Fibroblast of skin of left biceps (primary cell): ENCODE results near the gene FNBP1.

Experiments
- DNase-seq, 2 experiments: peaks; one replicate each; pipeline ENCODE4 v3.0.0-alpha.2; 2013; ENCODE audit warnings: low read depth in 2 of 2

The FNBP1 gene

DNA sequence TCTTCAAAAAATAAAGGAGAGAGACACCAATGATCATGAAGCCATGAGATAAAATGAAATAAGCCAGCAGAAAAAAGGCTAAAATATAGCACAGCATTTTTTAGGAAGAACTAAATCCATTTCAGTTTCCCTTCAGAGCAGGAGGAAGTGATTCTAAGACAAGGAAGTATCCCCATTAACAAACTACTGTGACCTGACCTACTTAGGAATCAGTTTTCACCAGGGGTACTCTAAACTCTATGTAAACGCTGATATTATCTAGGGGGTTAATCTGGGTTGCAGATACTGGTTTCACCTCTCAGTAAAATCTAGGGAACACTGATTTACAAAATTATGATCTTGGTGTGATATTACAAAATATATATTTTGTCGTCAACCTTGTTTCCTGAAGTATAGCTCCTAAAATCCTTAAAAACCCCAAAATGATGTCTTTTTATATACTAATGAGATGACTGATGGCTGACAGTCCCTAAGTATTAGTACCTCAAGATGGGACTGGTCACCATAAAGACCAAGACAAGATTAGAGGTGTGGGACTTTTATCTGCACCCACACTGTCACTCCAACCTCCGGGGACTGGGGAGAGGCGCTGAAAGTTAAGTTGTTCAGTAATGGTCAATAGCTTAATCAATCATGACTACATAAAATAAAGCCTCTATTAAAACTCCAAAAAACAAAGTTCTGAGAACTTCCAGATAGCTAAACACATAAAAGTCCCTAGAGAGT is 2.9 kb upstream of the FNBP1 start:
- DNase-seq: no peak

DNA sequence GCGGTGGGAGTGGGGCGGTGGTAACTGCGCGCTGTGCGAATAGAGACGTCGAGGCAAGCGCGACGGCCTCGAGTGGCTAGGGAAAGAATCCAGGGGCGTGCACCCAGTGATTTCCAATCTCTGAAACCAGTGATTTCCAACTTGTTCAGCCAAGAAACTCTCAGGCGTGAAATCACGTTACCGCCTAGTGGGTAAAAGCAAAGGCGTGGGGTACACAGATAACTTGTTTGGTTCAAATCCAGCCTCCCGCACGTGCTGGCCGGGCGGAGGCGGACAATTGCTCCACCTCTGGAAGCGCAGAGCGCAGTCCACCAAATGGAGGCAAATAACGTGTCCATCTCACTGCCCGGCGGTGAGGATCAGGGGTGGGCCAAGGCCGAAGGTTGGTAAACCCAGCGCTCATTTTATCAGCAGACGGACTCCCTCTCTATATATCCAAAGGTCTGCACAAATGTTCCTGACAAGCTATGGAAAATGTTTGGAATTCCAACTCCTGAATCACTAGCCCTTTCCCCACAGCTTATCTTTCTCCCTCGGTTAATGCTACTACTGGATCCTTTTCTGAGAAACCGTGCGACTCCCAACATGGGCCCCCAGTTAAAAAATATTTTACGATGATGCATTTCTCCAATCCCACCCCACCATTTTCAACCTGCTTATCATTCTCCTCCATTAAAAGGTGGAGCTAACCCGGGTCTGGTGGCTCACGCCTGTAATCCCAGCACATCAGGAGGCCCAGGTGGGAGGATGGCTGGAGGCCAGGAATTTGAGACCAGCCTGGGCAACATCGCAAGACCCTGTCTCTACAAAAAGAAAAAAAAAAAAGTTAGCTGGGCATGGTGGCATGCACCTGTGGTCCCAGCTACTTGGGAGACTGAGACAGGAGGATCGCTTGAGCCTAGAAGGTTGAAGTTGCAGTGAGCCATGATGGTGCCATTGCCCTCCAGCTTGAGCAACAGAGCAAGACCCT is 950 bp upstream of the FNBP1 start:
- DNase-seq: no peak

DNA sequence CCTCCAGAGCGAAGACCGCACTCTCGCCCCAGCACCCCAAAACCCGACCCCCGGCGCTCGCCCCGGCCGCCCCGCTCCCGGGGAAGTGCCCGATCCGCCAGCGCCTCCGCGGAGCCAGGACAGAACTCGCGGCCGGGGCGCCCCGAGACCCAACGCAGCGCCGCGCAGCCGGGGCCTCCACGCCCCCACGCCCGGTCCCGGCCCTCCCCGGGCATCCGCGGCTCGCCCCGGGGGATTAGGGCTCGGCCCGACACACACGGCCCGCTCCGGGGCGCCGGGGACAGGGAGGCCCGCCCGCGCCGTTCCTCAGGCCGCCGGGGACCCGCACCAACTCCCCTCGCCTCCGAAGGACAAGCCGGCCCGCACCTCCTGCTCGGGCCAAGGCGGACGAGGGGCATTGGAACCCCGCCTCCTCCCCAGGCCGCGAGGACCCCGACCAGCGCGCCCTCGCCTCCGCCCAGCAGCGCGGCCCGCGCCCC is 544 bp downstream of the FNBP1 start:
- no peak for DNase-seq

DNA sequence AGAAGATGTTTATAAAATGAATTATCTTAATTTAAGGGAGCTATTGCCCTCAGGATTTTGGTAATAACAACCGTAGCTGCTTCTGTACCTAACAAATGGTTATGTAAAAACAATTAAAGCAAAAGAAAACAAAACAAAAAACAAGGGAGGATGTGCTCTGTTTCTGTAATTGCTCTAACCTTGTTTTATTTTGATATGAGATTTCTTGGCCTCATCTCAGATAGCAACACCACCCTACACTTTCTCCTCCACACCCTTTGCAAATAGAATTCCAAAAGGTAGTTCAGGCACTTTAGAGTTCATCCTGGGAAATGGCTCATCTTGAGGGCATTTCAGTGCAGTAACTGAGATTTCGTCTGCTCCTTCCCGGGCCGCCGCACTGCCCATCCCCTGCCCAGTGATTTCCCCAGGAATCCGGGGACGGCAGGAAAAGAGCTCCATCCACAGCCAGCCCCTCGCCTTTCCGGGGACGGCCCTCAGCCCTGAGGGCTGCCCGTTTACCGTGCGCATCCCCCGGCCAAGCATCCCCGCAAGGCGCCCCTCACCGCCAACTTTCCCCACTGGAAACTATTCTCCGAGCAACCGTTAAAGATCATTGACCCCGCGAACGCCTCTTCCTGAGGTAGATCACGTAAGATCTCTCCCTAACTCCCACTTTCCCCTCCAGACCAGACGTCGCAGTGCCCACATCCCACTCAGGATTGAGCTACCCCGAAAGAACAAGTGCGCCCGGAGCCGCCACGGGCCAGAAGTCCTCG is 1.2 kb downstream of the FNBP1 start:
- DNase-seq: no peak

DNA sequence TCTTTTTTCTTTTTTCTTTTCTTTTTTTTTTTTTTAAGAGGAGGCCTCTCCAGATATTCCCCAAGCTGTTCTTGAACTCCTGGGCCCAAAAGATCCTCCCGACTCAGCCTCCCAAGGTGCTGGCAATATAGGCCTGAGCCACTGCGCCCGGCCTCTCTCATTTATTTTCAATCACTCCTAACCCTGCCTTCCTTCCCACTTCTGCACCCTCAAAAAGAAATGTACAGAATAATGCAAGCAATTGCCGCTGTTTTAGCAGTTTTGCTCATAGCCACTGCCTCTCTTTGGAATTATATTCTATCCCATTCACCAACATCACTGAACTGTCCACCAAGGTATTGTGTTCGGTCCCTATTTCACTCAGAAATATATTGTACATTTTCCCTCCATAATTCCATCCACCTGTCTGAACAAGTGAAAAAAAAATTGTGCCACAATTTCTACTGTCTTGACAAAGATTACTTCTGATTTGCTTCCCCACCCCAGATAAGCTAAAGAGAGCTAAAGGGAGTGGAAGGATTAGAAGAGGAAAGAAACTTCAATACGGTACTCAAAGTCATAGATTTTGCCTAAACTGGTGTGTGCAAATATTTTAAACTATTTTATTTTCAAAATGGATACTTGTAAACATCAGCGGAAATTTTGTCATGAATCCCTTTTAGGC is 1.9 kb downstream of the FNBP1 start:
- no peak for DNase-seq

DNA sequence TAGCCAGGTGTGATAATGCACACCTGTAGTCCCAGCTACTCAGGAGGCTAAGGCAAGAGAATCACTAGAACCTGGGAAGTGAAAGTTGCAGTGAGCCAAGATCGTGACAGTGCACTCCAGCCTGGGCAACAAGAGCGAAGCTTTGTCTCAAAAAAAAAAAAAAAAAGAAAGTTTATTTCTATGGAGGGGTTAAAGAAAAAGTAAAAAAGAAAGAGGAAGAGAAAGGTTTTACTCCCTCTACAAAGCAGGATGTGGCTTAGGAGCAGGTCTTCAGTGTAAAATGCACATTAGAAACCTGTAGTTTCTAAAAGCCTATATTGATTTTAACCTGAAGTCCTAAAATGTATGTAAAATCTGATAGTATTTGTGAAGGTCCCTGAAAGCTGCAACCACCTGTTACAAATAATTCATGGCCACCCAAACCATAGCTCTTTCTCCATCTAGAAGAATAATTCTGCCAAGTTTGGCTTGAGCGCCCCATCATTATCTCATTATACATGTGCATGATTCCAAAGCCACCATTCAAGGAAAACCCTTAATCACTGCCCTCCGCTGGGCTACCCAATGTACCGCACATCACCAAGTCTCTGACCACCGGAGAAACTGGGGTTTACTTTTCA is 3.4 kb downstream of the FNBP1 start:
- no peak for DNase-seq

DNA sequence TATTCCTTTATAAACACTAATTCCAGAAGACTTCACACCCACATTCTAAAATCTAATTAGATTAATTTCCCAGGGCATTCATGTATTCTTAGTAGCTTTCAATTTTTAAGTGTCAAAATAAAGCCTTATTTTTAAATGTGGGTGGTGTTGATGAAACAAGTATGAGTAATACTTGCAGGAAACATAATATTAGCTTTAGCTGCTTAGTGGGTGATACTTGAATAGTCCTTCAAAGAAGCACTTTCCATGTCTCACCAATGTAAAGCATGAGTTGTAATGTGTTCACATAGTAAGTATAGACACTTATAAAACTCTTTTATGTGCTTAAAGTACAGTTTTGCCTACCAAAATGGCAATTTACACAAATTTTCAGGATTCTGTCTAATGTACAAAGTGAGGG is 6.9 kb downstream of the FNBP1 start:
- no peak for DNase-seq

DNA sequence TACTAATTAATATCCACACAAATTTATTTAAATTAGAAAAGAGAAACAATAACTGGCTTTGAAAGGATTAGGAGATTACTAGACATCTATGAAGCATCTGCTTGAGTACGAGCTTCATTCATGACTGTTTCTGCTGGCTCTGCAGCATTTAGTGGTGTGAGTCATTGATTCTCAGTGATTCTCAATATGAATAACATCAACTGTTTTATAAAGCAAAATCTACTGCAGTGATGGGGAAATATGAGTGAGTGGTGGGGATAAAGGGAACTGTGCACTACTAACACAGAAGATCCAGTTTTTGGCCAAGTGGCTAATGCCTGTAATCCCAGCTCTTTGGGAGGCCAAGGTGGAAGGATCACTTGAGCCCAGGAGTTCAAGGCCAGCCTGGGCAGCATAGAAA is 8.4 kb downstream of the FNBP1 start:
- DNase-seq: peak in 1 of 2 experiments; percentile 47

DNA sequence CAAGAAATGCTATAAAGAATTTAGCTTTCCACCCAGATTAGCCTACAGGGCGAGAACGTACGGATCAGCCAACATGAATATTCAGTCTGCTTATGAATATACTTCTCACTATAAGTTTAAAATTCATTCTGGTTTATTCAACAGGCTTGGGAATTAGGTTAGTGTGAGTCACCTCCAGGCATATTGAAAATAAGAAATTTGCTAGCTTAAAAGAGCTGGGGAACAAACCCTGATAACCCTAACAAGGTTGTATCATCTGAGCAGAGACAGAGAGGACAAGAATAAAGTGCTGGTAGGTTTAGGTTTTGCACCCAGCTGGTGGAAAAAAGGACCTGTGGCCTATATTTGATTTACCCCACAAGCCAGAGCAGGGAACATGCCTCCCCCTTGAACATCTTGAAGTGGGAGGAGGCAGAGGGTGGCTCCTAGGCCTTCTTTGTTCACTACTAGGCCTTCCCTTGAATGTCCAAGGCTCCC is 12.3 kb downstream of the FNBP1 start:
- DNase-seq: no peak

DNA sequence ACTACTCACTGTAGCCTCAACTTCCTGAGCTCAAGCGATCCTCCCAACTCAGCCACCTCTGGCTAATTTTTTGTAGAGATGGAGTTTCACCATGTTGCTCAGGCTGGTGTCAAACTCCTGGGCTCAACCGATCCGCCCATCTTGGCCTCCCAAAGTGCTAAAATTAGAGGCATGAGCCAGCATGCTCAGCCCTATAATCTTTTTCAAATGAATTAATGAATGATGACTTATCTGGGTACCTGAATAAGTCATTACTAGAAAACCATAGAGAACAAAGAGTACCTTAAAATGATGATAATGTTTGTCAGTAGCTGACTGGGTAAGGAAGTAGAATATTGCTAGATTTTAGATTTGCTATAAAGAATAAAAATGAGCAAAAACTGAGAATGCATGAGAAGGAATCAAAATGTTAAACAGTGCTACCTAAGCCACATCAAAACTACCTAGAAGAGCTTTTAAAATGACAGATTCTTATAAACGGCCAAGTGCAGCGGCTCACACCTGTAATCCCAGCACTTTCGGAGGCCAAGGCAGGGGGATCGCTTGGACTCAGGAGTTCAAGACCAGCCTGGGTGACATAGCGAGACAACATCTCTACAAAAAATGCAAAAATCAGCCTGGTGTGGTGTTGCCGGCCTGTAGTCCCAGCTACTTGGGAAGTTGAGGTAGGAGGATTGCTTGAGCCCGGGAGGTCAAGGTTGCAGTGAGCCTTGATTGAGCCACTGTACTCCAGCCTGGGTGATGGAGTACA is 13.6 kb downstream of the FNBP1 start:
- no peak for DNase-seq

DNA sequence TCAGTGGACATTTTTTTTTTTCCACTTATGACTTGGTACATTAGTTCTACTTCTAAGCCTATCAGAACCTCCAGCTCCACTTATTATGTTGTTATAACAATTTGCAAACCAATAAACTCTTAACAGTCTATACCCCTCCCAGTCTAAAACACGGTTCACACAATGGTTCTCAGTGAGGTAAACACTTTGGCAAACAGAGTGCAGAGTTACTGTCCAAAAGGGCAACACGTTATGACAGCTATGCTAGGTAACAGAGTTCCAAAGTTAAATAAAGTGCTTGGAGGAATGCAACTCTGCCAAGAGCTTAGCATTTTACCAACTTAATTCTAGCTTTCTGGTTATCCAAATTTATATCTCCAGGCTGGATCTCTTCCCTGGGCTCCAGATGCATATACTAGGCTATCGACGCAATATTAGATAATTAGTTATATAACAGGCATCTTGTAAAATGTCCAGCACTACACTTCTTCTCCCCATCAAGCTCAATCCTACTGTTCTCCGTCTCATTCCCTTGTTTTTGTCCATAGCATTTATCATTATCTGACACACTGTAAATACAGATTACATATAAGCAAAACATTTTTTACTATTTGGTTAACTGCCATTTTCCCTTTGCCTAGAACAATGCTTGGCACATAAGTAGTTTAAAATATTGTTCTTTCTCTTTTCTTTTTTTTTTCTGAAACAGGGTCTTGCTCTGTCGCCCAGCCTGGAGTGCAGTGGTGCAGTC is 14.3 kb downstream of the FNBP1 start:
- DNase-seq: no peak

DNA sequence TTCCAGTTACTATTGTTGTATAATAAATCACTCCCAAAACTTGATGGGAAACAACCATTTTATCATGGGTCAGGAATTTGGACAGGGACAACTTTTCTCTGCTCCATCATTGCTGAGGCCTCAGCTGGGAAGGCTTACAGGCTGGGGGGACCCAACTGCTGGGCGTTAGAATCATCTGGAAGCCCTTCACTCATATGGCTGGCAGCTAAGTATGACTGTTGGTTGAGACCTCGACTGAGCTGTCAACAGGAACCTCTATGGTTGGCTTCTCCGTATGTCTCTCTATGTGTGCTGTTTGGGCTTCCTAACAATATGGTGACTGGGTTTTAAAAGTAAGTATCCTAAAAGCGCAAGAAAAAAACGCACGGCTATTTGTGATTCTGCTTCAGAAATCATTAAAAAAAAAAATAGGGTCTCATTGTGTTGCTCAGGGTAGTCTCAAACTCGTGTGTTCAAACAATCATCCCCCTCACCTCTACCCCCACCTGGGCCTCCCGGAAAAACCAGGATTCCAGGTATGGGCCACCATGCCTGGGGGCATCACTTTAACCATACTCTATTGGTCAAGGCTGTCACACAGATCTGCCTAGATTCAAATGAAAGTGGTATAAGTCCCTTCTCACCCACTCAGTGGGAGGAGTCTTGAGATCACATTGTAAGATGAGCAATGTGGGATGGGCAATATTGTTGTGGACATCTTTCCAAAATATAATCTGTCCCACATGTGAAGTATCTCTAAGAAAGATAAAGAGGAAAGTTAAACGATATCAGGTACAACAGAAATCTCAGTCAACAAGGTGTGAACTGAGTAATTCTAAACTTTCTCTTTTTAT is 15.2 kb downstream of the FNBP1 start:
- DNase-seq: no peak

DNA sequence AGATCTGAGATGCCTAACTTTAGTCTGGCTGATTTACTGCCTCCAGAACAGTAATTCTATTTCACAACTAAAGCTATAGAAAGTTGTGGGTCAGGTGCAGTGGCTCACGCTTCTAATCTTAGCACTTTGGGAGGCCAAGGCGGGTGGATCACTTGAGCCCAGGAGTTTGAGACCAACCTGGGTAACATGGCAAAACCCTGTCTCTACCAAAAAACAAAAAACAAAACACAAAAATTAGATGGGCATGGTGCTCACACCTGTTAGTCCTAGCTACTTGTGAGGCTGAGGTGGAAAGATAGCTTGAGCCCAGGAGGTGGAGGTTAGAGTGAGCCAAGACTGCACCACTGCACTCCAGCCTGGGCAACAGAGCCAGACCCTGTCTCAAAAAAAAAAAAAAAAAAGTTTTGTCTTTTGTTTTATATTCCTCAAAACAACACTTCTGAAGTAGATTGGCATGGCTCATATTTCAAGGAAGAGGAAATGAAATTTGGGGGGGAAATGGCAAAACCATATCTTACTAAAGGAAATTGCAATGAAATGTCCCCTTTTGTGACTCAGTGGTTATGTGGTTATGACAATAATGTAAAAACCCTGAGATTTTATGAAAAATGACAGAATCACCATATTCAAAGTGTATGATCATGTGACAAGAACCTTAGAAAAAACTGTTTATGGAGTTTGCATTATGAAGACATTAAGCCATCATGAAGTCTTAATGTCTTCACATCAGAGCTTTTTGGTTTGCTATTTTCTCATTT is 16.2 kb downstream of the FNBP1 start:
- DNase-seq: no peak

DNA sequence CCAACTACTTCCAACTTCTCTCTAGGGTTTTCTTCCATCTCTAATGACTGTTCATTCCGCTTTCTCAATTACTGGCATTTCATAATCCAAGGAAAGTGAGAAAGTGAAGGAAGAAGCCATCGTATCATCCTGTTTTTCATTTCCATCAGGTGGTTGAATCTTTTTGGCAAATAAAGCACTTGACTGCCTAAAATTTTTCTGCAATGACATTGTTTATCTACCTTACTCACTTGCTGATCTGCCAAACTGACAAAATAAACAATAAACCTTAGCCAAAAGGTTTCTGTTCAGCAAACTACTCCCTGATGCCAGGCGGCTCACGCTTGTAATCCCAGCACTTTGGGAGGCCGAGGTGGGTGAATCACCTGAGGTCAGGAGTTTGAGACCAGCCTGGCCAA is 18.4 kb downstream of the FNBP1 start:
- no peak for DNase-seq

DNA sequence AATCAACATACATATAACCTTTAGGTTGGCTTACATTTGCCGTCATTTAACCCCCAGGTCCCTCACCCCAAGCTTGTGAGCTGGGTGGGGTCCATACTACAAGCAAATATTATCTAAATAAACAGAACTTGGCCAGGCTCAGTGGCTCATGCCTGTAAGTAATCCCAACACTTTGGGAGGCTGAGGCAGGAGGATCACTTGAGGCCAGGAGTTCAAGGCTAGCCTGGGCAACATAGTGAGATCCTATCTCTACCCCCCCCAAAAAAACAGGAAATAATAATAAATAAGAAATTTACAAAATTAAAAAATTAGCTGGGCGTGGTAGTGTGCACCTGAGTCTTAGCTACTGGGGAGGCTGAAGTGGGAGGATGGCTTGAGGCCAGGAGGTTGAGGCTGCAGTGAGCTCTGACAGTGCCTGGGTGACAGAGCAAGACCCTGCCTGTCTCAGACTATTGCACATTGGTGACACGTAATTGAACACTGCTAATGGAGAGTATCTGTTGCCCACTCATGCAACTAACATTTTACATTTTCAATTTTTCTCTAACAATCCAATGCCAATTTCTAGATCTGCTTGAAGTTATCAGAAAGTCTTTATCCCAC is 18.9 kb downstream of the FNBP1 start:
- DNase-seq: no peak

DNA sequence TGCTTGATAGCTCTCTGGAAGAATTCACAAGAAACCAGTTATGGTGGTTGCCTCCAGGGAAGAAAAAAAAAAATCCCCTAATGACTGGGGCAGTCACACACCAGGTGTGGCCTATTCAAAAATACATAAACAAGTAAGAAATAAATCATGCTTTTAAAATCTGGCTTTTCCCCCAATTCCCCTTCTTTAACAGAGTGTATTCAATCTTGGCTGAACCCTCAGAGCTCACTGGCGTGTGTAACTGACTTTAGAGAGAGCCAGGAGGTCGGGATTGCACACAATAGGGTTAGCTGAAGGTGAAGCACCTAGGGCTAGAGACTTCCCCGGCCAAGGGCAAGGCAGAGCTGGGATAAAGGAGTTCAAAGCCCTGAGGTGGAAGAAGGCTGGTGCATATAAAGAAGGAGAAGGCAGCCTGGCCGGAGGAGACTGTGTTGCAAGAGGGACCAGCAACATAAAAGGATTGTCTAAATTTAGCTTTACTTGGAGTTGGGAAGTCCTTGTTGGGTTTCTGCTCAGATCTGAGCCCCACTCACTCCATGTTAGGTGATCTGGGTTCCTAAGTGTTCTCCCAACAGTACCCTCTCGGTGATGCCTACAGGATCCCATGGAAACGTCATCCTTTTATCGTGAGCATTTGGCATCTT is 19.7 kb downstream of the FNBP1 start:
- no peak for DNase-seq

DNA sequence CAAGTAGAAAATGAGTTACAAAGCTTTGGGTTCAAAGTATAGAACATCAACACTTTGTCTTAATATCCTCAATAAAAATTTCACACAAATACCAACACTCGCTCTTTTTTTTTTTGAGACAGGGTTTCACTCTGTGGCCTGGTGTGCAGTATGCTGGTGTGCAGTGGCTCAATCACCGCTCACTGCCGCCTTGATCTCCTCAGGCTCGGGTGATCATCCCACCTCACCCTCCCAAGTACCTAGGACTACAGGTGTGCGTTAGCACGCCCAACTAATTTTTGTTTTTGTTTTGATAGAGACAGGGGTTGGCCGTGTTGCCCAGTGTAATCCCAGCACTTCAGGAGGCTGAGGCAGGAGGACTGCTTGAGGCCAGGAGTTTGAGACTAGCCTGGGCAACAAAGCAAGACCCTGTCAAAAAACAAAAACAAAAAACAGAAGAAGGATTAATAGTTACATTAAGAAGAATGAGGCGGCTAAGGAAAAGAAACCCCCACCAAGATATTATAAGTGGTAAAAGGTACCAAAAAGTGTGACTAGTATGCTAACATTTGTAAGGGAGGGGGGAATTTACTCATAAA is 20.3 kb downstream of the FNBP1 start:
- no peak for DNase-seq
